ENCODE measurements around the gene CFAP99.

DNA sequence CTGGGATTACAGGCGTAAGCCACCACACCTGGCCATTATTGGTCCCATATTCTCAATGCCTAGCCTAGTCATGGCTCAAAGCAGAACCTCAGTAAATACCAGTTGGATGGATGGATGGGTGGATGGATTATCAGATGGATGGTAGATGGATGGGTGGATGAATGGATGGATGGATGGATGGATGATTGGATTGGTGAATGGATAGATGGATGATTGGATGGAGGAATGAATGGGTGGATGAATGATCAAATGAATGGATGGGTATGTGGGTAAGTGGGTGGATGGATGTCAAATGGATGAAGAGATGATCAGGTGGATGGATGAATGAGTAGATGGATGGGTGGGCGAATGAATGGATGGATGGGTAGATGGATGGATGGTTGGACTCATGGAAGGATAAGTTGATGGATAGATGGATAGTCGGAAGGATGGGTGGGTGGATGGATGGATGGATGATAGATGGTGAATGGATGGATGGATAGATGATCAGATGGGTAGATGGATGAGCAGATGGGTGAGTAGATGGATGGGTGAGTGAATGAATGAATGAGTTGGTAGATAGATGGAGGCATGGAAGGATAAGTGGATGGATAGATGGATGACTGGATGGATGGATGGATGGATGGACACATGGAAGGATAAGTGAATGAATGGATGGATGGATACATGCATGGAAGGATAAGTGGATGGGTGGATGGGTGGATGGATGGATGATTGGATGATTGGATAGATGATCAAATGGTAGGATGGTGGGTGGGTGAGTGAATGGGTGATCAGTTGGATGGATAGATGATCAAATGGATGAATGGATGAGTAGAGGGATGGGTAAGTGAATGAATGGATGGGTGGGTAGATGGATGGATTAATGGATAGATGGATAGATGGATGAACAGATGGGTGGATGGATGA lies 28.2 kb downstream of the CFAP99 start:
- TF ChIP-seq POLR2A (IDR thresholded peaks at IDR 0.05; ENCODE audit: low read depth, low read length) (no peak), POLR2AphosphoS5 (IDR thresholded peaks at IDR 0.05; ENCODE audit: low read depth, low read length) (no peak), TAF1 (IDR thresholded peaks at IDR 0.05; ENCODE audit: borderline replicate concordance, low read depth, low read length) (no peak)
